Measurements from ENCODE around the gene MAPK1. TPM values are rescaled to one million over a fixed set of nuclear protein-coding genes. Genes with fewer than 3 reads are reported as not detected.

Gene MAPK1
- total and polyA plus RNA-seq, 2 donors (not counting 3 experiments of a cell fraction or from before 2014, with no cell fraction given): 50.9 to 163 TPM

GRCh38 chr22:21738081-21738480, 129.4 kb downstream of the MAPK1 start:
- POLR2A ChIA-PET: no interaction called here
- H3K4me2 ChIP-seq (ENCODE audit: insufficient read depth, low read length): no peak overlapping the region
- H2AFZ ChIP-seq (ENCODE audit: low read depth, low read length): no peak overlapping the region
- DNase-seq (ENCODE audit: low read depth, low spot score) (no peak), FAIRE-seq (no peak)
- TF ChIP-seq FOS (IDR thresholded peaks at IDR 0.05; ENCODE audit: borderline replicate concordance, insufficient read depth, low read length) (no peak), MYC (IDR thresholded peaks at IDR 0.05; ENCODE audit: low read depth, low read length) (no peak), GATA2 (IDR thresholded peaks at IDR 0.05; ENCODE audit: insufficient read depth, insufficient read length, low read depth, low read length) (no peak), MAX (IDR thresholded peaks at IDR 0.05; ENCODE audit: insufficient read depth, insufficient read length) (no peak), EZH2 (IDR thresholded peaks at IDR 0.05; ENCODE audit: borderline replicate concordance, low read depth, low read length, severe bottlenecking) (no peak)
- H3K4me3 ChIP-seq (replicated peaks in 1 of 3; ENCODE audit: insufficient read depth in 1 of 3, low read depth in 1 of 3, low read length in 3 of 3): no peak overlapping the region
- H3K27ac ChIP-seq (ENCODE audit: insufficient read depth, low read depth, low read length): no peak overlapping the region
- dilution Hi-C loops (cut with MboI; ENCODE audit: extremely low pct_ligation_motif_present, low sequenced_read_pairs) (no loop called here), intact Hi-C loops (cut with micrococcal nuclease) (loop anchor here (5.0 kb wide), 1 partner anchor 129 kb away; the partner anchor contains the start of gene MAPK1)
- no peaks in the 10 kb centered on the region for H3K79me2 ChIP-seq (ENCODE audit: control insufficient read depth, insufficient read depth, low read length)
- no peak overlapping the region for H3K9ac ChIP-seq (replicated peaks; ENCODE audit: extremely low read depth, insufficient read depth, low read length)
- peaks cover 2 to 7% of the 10 kb centered on the region in 2 experiments for H3K27me3 ChIP-seq (ENCODE audit: control insufficient read depth in 2 of 2, insufficient read depth in 2 of 2, low read length in 2 of 2)
- no peaks in the 10 kb centered on the region for H4K20me1 ChIP-seq (replicated peaks; ENCODE audit: control insufficient read depth, extremely low read depth, insufficient read depth, low read length)
- H3K9me1 ChIP-seq (replicated peaks; ENCODE audit: control insufficient read depth, extremely low read depth, insufficient read depth, low read length): no peaks in the 10 kb centered on the region
- H3K36me3 ChIP-seq (ENCODE audit: control insufficient read depth in 2 of 2, extremely low read depth in 1 of 2, insufficient read depth in 2 of 2, low read length in 2 of 2): no peaks in the 10 kb centered on the region
- CTCF ChIA-PET: no interaction called here
- no peaks in the 10 kb centered on the region for H3K9me3 ChIP-seq (replicated peaks; ENCODE audit: control insufficient read depth, insufficient read depth, low read length)
- no TSS peak for BruUV-seq (replicated peaks)
- peaks cover 7% of the 10 kb centered on the region for H3K4me1 ChIP-seq (ENCODE audit: control insufficient read depth, extremely low read depth, insufficient read depth, low read length)

DNA sequence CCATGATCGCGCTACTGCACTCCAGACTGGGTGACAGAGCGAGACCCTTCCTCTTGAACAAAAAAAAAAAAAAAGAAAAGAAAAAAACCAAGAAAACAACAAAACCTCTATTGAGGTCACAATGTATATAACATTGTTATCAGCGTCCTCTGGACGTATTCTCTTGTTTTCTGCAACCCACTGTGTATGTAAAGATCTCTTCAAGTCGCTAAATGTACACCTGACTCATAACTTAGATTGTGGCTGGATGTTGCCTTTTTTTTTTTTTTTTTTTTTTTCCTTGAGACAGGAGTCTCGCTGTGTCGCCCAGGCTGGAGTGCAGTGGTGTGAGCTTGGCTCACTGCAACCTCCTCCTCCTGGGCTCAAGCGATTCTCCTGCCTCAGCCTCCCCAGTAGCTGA, 130.5 kb downstream of the MAPK1 start:
- TF ChIP-seq MYC (IDR thresholded peaks at IDR 0.05; ENCODE audit: low read depth, low read length) (no peak), POLR2AphosphoS5 (IDR thresholded peaks at IDR 0.05; ENCODE audit: insufficient read depth, low read depth, low read length) (no peak), POLR2A (IDR thresholded peaks at IDR 0.05; ENCODE audit: low read depth, low read length) (no peak), MAX (IDR thresholded peaks at IDR 0.05; ENCODE audit: insufficient read depth, insufficient read length) (no peak), JUN (IDR thresholded peaks at IDR 0.05; ENCODE audit: borderline replicate concordance, insufficient read depth, insufficient read length, low read depth) (no peak), GATA2 (IDR thresholded peaks at IDR 0.05; ENCODE audit: insufficient read depth, insufficient read length, low read depth, low read length) (no peak), EZH2 (IDR thresholded peaks at IDR 0.05; ENCODE audit: borderline replicate concordance, low read depth, low read length, severe bottlenecking) (no peak), FOS (IDR thresholded peaks at IDR 0.05; ENCODE audit: borderline replicate concordance, insufficient read depth, low read length) (no peak)
- TF ChIP-seq, protein P1, sequence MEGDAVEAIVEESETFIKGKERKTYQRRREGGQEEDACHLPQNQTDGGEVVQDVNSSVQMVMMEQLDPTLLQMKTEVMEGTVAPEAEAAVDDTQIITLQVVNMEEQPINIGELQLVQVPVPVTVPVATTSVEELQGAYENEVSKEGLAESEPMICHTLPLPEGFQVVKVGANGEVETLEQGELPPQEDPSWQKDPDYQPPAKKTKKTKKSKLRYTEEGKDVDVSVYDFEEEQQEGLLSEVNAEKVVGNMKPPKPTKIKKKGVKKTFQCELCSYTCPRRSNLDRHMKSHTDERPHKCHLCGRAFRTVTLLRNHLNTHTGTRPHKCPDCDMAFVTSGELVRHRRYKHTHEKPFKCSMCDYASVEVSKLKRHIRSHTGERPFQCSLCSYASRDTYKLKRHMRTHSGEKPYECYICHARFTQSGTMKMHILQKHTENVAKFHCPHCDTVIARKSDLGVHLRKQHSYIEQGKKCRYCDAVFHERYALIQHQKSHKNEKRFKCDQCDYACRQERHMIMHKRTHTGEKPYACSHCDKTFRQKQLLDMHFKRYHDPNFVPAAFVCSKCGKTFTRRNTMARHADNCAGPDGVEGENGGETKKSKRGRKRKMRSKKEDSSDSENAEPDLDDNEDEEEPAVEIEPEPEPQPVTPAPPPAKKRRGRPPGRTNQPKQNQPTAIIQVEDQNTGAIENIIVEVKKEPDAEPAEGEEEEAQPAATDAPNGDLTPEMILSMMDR (IDR thresholded peaks at IDR 0.05; ENCODE audit: extremely low read depth in 1 of 2, insufficient read depth in 1 of 2, low read depth in 1 of 2, low read length in 2 of 2): no peak
- intact Hi-C loops (cut with micrococcal nuclease): loop anchor here (2.0 to 5.0 kb wide), 2 partner anchors 130 to 206 kb away; partner anchors contain the start of gene MAPK1
- ChIA-PET CTCF (no interaction called here), POLR2A (no interaction called here)
- no peak overlapping the region for H3K27ac ChIP-seq (ENCODE audit: insufficient read depth, low read depth, low read length)
- H2AFZ ChIP-seq (ENCODE audit: low read depth, low read length): no peak overlapping the region
- H3K4me1 ChIP-seq (ENCODE audit: control insufficient read depth, extremely low read depth, insufficient read depth, low read length): peaks cover 7% of the 10 kb centered on the region
- H4K20me1 ChIP-seq (replicated peaks; ENCODE audit: control insufficient read depth, extremely low read depth, insufficient read depth, low read length): no peaks in the 10 kb centered on the region
- H3K9me1 ChIP-seq (replicated peaks; ENCODE audit: control insufficient read depth, extremely low read depth, insufficient read depth, low read length): no peaks in the 10 kb centered on the region
- no peak overlapping the region for H3K9ac ChIP-seq (replicated peaks; ENCODE audit: extremely low read depth, insufficient read depth, low read length)
- no peaks in the 10 kb centered on the region for H3K9me3 ChIP-seq (replicated peaks; ENCODE audit: control insufficient read depth, insufficient read depth, low read length)
- BruUV-seq (replicated peaks): no TSS peak
- H3K4me3 ChIP-seq (replicated peaks in 1 of 3; ENCODE audit: insufficient read depth in 1 of 3, low read depth in 1 of 3, low read length in 3 of 3): no peak overlapping the region
- FAIRE-seq (no peak), DNase-seq (ENCODE audit: low read depth, low spot score) (no peak)
- H3K27me3 ChIP-seq (ENCODE audit: control insufficient read depth in 2 of 2, insufficient read depth in 2 of 2, low read length in 2 of 2): peaks cover 2 to 7% of the 10 kb centered on the region in 2 experiments
- H3K36me3 ChIP-seq (ENCODE audit: control insufficient read depth in 2 of 2, extremely low read depth in 1 of 2, insufficient read depth in 2 of 2, low read length in 2 of 2): no peaks in the 10 kb centered on the region
- dilution Hi-C loops (cut with MboI; ENCODE audit: extremely low pct_ligation_motif_present, low sequenced_read_pairs): no loop called here
- H3K79me2 ChIP-seq (ENCODE audit: control insufficient read depth, insufficient read depth, low read length): no peaks in the 10 kb centered on the region
- H3K4me2 ChIP-seq (ENCODE audit: insufficient read depth, low read length): no peak overlapping the region

Data from endothelial cell of umbilical vein (primary cell).